ENCODE measurements around the gene ADARB1. TPM values are rescaled to one million over a fixed set of nuclear protein-coding genes. Genes with fewer than 3 reads are reported as not detected.

ADARB1 gene
- total RNA-seq, 4 donors from 2014 or later = 3.4 to 15.6 (median 5.7) TPM

- Histone ChIP-seq H3K27ac (no peak overlapping the region), H3K4me3 (no peak overlapping the region), H3K27me3 (peaks cover 0 to 15% (median 0%) of the 10 kb centered on the region in 4 donors), H3K36me3 (peaks cover 0 to 11% (median 0%) of the 10 kb centered on the region in 3 donors), H3K4me1 (peaks cover 0 to 17% (median 7%) of the 10 kb centered on the region in 3 donors), H3K9me3 (no peaks in the 10 kb centered on the region)
- TF ChIP-seq CTCF (IDR thresholded peaks at IDR 0.05) (no peak), POLR2A (IDR thresholded peaks at IDR 0.05) (no peak)
- DNase-seq = no peak
- WGBS, 2 donors = 77 to 79% methylated on average over 10 of the region's 10 CpGs
- intact Hi-C loops (cut with DNase I) = no loop called here
Observed at GRCh38 chr21:45227735-45228134, 153.4 kb downstream of the ADARB1 start.

GRCh38 chr21:45228171-45228641, 153.8 kb downstream of the ADARB1 start:
- no peak for TF ChIP-seq POLR2A (IDR thresholded peaks at IDR 0.05)
- TF ChIP-seq CTCF (IDR thresholded peaks at IDR 0.05) = no peak
- Histone ChIP-seq H3K9me3 (no peaks in the 10 kb centered on the region), H3K27me3 (peaks cover 0 to 17% (median 0%) of the 10 kb centered on the region in 4 donors), H3K4me1 (peaks cover 0 to 17% (median 7%) of the 10 kb centered on the region in 3 donors), H3K27ac (no peak overlapping the region), H3K4me3 (no peak overlapping the region), H3K36me3 (peaks cover 0 to 6% (median 0%) of the 10 kb centered on the region in 3 donors)
- 15 to 17% methylated on average over 6 of the region's 6 CpGs for whole genome bisulfite sequencing, 2 donors
- no peak for DNase-seq
- intact Hi-C loops (cut with DNase I) = no loop called here

GRCh38 chr21:45228656-45229240, 154.4 kb downstream of the ADARB1 start:
- TF ChIP-seq POLR2A (IDR thresholded peaks at IDR 0.05) = no peak
- TF ChIP-seq CTCF (IDR thresholded peaks at IDR 0.05) = no peak
- H3K36me3 ChIP-seq = peaks cover 0 to under 1% (median 0%) of the 10 kb centered on the region in 3 donors
- H3K4me1 ChIP-seq = peaks cover 0 to 17% (median 7%) of the 10 kb centered on the region in 3 donors
- no peaks in the 10 kb centered on the region for H3K9me3 ChIP-seq
- no peak overlapping the region for H3K27ac ChIP-seq
- intact Hi-C loops (cut with DNase I) = no loop called here
- WGBS, 2 donors = 41 to 62% methylated on average over 3 of the region's 3 CpGs
- no peak overlapping the region for H3K4me3 ChIP-seq
- peaks cover 0 to 23% (median 0%) of the 10 kb centered on the region in 4 donors for H3K27me3 ChIP-seq
- DNase-seq = no peak

GRCh38 chr21:45231705-45232104, 157.3 kb downstream of the ADARB1 start:
- intact Hi-C loops (cut with DNase I) = no loop called here
- WGBS, 2 donors = 79 to 84% methylated on average over 3 of the region's 3 CpGs

More at GRCh38 chr21:45231705-45232104, 157.3 kb downstream of the ADARB1 start:
- peaks cover 0 to 50% (median 1%) of the 10 kb centered on the region in 4 donors for H3K27me3 ChIP-seq
- DNase-seq = no peak
- H3K4me3 ChIP-seq = no peak overlapping the region
- TF ChIP-seq CTCF (IDR thresholded peaks at IDR 0.05) = no peak
- no peak for TF ChIP-seq POLR2A (IDR thresholded peaks at IDR 0.05)
- no peaks in the 10 kb centered on the region for H3K9me3 ChIP-seq
- no peaks in the 10 kb centered on the region for H3K36me3 ChIP-seq
- peaks cover 0 to 17% (median 7%) of the 10 kb centered on the region in 3 donors for H3K4me1 ChIP-seq
- H3K27ac ChIP-seq = no peak overlapping the region
